Astrocyte (in vitro differentiated cells and primary cell): ENCODE data around the gene MCF2L. TPM values are rescaled to one million over a fixed set of nuclear protein-coding genes. Genes with fewer than 3 reads are reported as not detected.

Experiments used
- DNase-seq: peaks from one replicate; pipeline ENCODE4 v3.0.0-alpha.2; 2010; ENCODE audit warnings: low read depth
- FAIRE-seq: peaks from 2 replicates; lab custom pipeline; 2011; peaks lifted over from hg19 to GRCh38; lab: Jason Lieb, UNC
- H2AFZ ChIP-seq: 2 replicates; pipeline ENCODE4 v1.6.0; 2012; ENCODE audit warnings: low read depth, low read length, inconsistent platforms
- H3K27ac ChIP-seq: 2 replicates; pipeline ENCODE4 v1.5.1; 2011; ENCODE audit warnings: low read depth, low read length, inconsistent platforms
- H3K27me3 ChIP-seq: 2 replicates; pipeline ENCODE4 v1.6.0; 2011; ENCODE audit warnings: low read length, inconsistent platforms; ENCODE audit not compliant: insufficient read depth
- H3K36me3 ChIP-seq: 2 replicates; pipeline ENCODE4 v1.5.1; 2011; ENCODE audit warnings: low read length, inconsistent platforms; ENCODE audit not compliant: insufficient read depth
- H3K4me1 ChIP-seq: 2 replicates; pipeline ENCODE4 v1.5.1; 2011; ENCODE audit warnings: low read length, inconsistent platforms; ENCODE audit not compliant: insufficient read depth
- H3K4me2 ChIP-seq: 2 replicates; pipeline ENCODE4 v1.6.0; 2012; ENCODE audit warnings: low read length, inconsistent platforms
- H3K4me3 ChIP-seq: 2 replicates; pipeline ENCODE4 v1.5.1; 2011; ENCODE audit warnings: low read depth, mild to moderate bottlenecking, low read length, inconsistent platforms; ENCODE audit not compliant: insufficient read depth
- H3K79me2 ChIP-seq: 2 replicates; pipeline ENCODE4 v1.6.0; 2012; ENCODE audit warnings: mild to moderate bottlenecking, low read length, inconsistent platforms; ENCODE audit not compliant: insufficient read depth
- H3K9ac ChIP-seq: 2 replicates; pipeline ENCODE4 v1.6.0; 2012; ENCODE audit warnings: mild to moderate bottlenecking, low read length, inconsistent platforms
- H3K9me3 ChIP-seq: 2 replicates; pipeline ENCODE4 v1.5.1; 2012; ENCODE audit warnings: low read depth, mild to moderate bottlenecking, low read length, inconsistent platforms; ENCODE audit not compliant: insufficient read depth
- H4K20me1 ChIP-seq: 2 replicates; pipeline ENCODE4 v1.6.0; 2012; ENCODE audit warnings: low read length, inconsistent platforms; ENCODE audit not compliant: insufficient read depth
- H3K27ac Mint-ChIP-seq: one replicate; pipeline ENCODE4 v1.8.0; 2021; ENCODE audit warnings: mild to moderate bottlenecking, mixed read lengths; ENCODE audit not compliant: unreplicated experiment
- H3K27me3 Mint-ChIP-seq: one replicate; pipeline ENCODE4 v1.8.0; 2021; ENCODE audit warnings: low read depth, mixed read lengths; ENCODE audit not compliant: unreplicated experiment
- H3K36me3 Mint-ChIP-seq: one replicate; pipeline ENCODE4 v1.8.0; 2021; ENCODE audit warnings: low read depth, mixed read lengths; ENCODE audit not compliant: unreplicated experiment
- H3K4me1 Mint-ChIP-seq: one replicate; pipeline ENCODE4 v1.8.0; 2021; ENCODE audit warnings: low read depth, mixed read lengths; ENCODE audit not compliant: unreplicated experiment
- H3K4me3 Mint-ChIP-seq: one replicate; pipeline ENCODE4 v1.8.0; 2021; ENCODE audit warnings: mild to moderate bottlenecking, moderate library complexity, mixed read lengths; ENCODE audit not compliant: unreplicated experiment
- H3K9me3 Mint-ChIP-seq: one replicate; pipeline ENCODE4 v1.8.0; 2021; ENCODE audit warnings: mild to moderate bottlenecking, mixed read lengths; ENCODE audit not compliant: unreplicated experiment
- CTCF ChIP-seq: IDR thresholded peaks from 2 replicates; pipeline ENCODE4 v1.5.1; 2011; ENCODE audit warnings: low read depth, mild to moderate bottlenecking, inconsistent platforms, low read length, moderate library complexity; ENCODE audit not compliant: insufficient read depth
- EZH2 ChIP-seq: IDR thresholded peaks from 2 replicates; pipeline ENCODE4 v1.6.1; 2012; ENCODE audit warnings: mild to moderate bottlenecking, low read length, inconsistent platforms; ENCODE audit not compliant: insufficient read depth
- total RNA-seq: library from RNA; stranded (reverse); gene quantifications from 2 replicates; pipeline ENCODE4 v1.2.1, GENCODE V29; 2021

Gene MCF2L
- total RNA-seq, 1 donor from 2014 or later = 3.4 TPM

DNA sequence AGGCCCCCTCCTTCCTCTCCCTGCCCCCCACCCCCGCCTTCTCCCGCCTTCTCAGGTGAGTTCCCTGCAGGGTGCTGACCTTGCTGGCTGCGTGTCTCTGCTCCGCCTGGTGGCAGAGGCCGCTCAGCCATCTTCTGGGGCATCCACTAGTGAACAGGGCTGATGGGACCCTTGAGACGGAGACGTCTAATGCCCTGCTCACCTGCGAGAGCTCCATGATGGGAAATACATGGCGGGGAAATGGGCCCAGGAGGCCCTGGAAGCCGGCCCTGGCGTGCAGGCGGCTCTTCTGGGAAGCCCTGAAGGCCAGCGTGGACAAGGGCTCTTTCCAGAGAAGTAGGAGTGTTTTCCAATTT is 121.4 kb downstream of the MCF2L start:
- no peaks in the 10 kb centered on the region for H3K36me3 Mint-ChIP-seq
- no peaks in the 10 kb centered on the region for H3K4me1 Mint-ChIP-seq
- no peak overlapping the region for H3K27ac Mint-ChIP-seq
- H3K27me3 Mint-ChIP-seq = peaks cover 54% of the 10 kb centered on the region
- Histone ChIP-seq H4K20me1 (no peaks in the 10 kb centered on the region), H3K4me3 (no peak overlapping the region), H3K36me3 (no peaks in the 10 kb centered on the region), H3K27me3 (peaks cover 3% of the 10 kb centered on the region), H3K79me2 (no peaks in the 10 kb centered on the region), H2AFZ (no peak overlapping the region), H3K27ac (no peak overlapping the region), H3K9me3 (no peaks in the 10 kb centered on the region), H3K4me2 (no peak overlapping the region), H3K9ac (no peak overlapping the region), H3K4me1 (no peaks in the 10 kb centered on the region)
- no peak overlapping the region for H3K4me3 Mint-ChIP-seq
- DNase-seq = no peak
- no peaks in the 10 kb centered on the region for H3K9me3 Mint-ChIP-seq
- TF ChIP-seq EZH2 = no peak
- TF ChIP-seq CTCF = no peak
- no peak for FAIRE-seq

GRCh38 chr13:113090806-113091205 is 121.8 kb downstream of the MCF2L start:
- H3K27me3 Mint-ChIP-seq = peaks cover 56% of the 10 kb centered on the region
- no peak overlapping the region for H3K4me3 Mint-ChIP-seq
- FAIRE-seq = no peak
- Histone ChIP-seq H3K79me2 (no peaks in the 10 kb centered on the region), H3K4me1 (no peaks in the 10 kb centered on the region), H3K36me3 (no peaks in the 10 kb centered on the region), H3K27ac (no peak overlapping the region), H3K4me2 (no peak overlapping the region), H3K9ac (no peak overlapping the region), H2AFZ (no peak overlapping the region), H3K27me3 (peaks cover 3% of the 10 kb centered on the region), H4K20me1 (no peaks in the 10 kb centered on the region), H3K4me3 (no peak overlapping the region), H3K9me3 (no peaks in the 10 kb centered on the region)
- DNase-seq = no peak
- no peaks in the 10 kb centered on the region for H3K9me3 Mint-ChIP-seq
- no peak overlapping the region for H3K27ac Mint-ChIP-seq
- H3K4me1 Mint-ChIP-seq = no peaks in the 10 kb centered on the region
- H3K36me3 Mint-ChIP-seq = no peaks in the 10 kb centered on the region
- no peak for TF ChIP-seq CTCF
- no peak for TF ChIP-seq EZH2

- Histone ChIP-seq H3K79me2 (no peaks in the 10 kb centered on the region), H4K20me1 (no peaks in the 10 kb centered on the region), H3K4me1 (no peaks in the 10 kb centered on the region), H3K4me2 (no peak overlapping the region), H3K27me3 (peaks cover 3% of the 10 kb centered on the region), H3K36me3 (no peaks in the 10 kb centered on the region), H3K9ac (no peak overlapping the region), H3K27ac (no peak overlapping the region), H2AFZ (no peak overlapping the region), H3K4me3 (no peak overlapping the region), H3K9me3 (no peaks in the 10 kb centered on the region)
- Mint-ChIP-seq H3K4me3 (no peak overlapping the region), H3K27ac (no peak overlapping the region), H3K9me3 (no peaks in the 10 kb centered on the region), H3K27me3 (peaks cover 56% of the 10 kb centered on the region), H3K36me3 (no peaks in the 10 kb centered on the region), H3K4me1 (no peaks in the 10 kb centered on the region)
- TF ChIP-seq CTCF (no peak), EZH2 (no peak)
- FAIRE-seq (no peak), DNase-seq (no peak)
These were observed 122.3 kb downstream of the MCF2L start for GRCh38 chr13:113091211-113091771.
